HG03025 (cell line): ENCODE results near the gene NHSL1.
"Not testable (repeated sequence)": the region's sequence is repeated elsewhere in the genome, so short reads cannot be mapped to it uniquely, and the experiment has no call there.

Experiments
- ATAC-seq: cut with Tn5 transposase; IDR thresholded peaks from one replicate; pipeline ENCODE4 v1.9.1; 2021; ENCODE audit warnings: mild to moderate bottlenecking, moderate library complexity; ENCODE audit not compliant: unreplicated experiment, low FRiP score

NHSL1 gene

DNA sequence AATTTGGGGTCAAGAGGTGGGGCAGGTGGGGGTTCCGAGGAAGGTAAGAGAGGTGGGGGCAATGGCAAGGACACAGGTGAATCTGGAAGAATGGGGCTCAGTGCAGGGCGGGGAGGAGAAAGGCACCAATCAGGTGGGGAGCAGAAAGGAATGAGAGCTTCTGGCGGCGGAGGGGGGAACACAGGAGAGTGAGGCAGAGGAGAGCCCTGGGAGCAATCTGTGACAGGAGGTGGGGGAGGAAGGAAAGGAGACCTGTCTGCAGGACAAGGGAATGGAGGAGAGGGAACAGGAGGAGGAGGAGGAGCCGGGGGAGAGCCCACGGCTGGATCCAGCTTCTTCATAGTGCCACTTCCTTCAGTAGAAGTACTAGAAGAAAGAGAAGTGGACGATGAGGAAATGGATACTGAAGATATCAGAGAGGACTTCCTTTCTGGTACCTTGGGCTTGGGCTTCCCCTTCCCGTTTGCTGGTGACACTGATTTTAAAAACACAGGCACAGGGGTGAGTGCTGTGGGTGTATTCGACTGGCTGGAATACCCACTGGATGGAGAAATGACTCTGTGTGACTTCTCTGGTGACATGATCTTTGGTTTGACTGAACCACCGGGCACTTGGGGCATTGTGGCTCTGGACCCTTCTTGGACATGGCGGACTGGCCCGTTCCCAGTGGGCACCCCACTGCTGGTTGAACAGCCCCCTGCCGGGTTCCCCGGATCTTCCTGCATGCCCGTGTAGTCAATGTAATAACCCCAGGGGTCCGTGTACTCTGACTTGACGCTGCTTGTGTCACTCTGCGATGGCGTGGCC is 67.8 kb downstream of the NHSL1 start:
- no peak for ATAC-seq

DNA sequence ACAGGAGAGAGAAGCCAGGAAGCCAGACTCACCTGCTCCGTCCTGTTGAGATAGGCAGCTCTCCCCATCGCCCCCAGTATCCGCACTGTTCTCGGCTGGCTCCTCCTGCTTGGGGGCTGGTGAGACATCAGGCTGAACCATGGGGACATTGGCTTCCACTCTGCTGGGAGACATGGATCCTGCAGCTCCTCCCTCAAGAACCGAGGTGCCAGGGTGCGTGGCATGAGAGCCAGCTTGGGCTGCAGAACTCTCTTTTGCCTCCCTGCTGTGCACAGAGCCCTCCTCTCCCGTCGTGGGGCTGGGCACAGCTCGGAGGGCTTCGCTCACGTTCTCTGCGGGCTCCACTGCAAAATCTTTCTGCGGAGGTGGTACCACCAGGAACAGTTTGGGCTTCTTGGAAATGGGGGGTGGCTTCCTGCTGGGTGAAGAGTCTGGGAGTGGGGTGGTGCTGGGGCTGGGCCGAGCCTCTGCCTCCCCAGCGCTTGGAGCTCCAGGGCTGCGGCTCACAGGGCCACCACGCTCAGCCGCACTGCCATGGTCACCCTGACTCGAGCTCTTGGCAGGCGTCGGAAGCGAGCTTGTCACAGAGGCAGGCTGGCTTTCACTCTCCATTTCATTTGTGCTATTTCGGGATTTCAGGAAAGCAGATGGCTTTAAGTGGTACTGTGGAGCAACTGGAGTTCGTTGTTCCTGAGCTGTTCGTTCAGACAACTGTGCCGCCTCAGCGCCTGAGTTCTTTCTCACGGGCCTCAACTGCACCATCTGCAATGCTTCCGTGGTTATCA is 68.7 kb downstream of the NHSL1 start:
- no peak for ATAC-seq

GRCh38 chr6:138429761-138430160 is 69.5 kb downstream of the NHSL1 start:
- ATAC-seq: no peak

- no peak for ATAC-seq
These were observed 70.2 kb downstream of the NHSL1 start for GRCh38 chr6:138428944-138429598.

DNA sequence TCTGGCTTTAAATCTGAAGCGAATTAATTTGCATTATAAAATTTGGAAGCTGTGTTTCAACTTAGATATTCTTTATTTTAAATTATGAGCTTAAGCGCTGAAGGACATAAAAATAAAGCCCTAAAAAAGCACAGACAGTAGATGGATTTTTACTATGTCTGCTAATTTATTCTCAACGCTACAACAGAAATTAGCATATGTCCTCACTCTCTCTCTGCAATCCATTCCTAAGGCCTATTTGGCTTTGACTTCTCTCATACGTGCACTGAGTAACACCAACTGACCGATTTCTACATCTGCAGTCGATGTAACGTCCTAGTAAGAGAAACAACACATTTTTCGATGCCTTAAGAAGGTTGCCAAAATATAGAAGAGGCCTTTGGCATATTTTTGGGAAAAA is 71.6 kb downstream of the NHSL1 start:
- ATAC-seq: no peak

DNA sequence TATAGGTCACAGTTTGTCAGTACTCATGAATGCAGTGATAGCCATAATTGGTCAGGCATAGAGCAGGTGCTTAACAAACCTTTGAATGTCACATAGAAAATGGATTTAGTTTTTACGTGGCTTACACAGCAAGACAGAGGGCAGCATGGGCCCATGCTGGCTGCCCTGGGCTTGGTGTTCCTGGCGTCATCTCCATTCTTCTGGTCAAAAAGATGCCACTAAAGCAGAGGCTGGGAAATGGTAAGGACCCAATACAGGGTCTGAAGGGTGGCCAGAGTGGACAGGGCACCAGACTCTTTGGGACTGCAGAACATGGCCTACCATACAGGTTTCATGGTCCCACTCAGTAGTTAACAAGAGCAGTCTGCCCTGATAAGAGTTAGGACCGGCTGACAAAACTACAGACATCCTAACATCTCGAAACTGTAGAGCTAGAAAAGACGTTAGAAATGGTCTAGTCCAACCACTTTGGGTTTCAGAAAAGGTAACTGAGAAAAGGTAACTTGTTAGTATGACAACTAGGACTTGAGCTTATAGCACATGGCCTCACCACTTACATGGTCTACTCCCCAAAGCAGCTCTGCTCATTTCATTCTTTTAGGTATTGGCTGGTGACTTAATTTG is 72.7 kb downstream of the NHSL1 start:
- no peak for ATAC-seq

DNA sequence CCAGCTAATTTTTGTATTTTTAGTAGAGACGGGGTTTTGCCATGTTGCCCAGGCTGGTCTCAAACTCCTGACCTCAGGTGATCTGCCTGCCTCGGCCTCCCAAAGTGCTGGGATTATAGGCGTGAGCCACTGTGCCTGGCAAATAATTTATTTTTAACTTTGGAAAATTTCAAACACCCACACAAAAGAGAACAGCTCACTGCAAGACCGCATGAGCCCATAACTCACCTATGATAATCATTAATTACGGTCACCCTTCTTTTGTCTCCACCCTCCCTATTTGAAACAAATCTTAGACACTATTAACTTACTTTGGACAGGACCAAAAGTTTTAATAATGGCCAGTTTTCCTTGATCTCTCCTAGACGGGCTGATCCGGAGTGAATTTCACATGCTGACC is 74.0 kb downstream of the NHSL1 start:
- ATAC-seq: not testable (repeated sequence)

DNA sequence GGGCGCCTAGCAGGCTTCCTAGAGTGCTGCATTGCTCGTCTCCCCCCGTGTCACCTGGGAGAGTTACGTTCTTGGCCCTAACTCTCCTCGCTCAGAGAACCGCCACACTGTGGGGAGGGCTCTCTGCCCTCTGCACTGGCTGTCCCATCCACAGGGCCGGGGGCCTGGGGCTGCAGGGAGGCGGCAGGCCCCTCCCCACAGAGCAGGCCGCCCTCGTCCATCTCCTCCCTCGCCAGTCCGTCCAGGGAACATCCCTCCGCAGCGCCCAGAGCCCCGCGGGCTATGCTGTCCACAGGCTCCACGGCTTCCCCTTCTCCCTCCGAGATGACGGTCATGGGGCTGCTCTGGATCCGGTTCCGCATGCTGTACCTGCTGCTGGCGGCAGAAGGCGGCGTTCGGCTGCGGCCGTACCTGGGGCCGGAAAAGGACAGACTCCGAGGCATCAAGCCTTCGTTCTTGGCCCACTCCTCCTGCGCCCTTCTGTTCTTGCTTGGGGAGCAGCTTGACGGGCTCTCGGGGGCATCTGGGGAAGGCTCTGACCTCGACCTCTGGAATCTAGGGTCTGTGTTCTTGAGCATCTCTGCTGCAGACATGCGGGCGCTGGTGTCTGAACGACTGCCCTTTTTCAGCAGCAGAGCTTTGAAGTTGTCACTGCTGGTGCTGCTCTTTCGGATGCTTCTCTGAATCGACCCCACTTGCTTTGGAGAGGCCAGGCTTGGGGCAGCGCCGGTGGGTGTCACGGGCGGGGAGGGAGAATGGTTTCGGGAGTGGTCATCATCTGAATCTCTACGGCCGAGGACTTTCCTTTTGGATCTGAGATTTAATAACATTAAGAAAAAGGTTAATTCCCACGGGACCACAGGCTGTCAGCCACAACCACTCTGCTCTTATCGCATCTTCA is 75.0 kb downstream of the NHSL1 start:
- ATAC-seq: no peak

GRCh38 chr6:138422861-138423260 is 76.4 kb downstream of the NHSL1 start:
- no peak for ATAC-seq

DNA sequence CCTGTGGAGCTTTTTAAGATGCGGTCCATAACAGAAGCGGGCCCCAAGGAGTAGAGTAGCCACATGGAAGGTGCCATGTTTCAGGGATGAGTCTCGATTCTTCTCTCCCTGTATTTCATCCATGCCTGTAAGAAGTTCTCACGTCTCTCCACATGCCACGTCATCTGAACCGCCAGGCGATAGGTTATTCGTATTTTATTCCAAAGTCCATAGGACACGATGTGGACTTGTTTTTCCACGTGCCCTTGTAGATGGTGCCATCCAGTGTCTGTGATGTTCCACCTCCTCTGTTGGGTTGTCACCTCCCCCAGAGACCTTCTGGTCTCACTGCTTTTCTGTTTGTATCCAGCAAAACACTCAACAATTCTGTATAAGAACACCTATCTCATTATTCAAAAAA is 77.7 kb downstream of the NHSL1 start:
- no peak for ATAC-seq

- ATAC-seq: no peak
These were observed 78.2 kb downstream of the NHSL1 start for GRCh38 chr6:138421089-138421488.

DNA sequence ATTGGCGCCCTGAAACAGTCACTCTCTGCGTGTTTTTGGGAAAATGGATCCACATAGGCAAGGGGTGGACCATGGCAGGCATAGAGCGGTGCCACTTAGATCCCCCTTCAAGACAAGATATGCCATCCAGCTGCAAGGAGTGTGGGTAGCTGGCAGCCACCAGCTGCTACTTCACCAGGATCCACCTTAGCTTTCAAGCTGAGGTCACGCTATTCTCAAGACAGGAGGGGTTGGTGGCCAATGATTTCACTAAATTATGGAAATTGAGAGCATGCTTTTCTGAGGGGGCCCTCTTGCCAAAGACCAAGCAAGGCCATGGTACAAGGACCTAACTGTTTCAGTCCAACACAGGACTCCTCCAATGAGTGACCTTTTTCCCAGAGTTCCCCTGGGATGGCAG is 78.9 kb downstream of the NHSL1 start:
- no peak for ATAC-seq

DNA sequence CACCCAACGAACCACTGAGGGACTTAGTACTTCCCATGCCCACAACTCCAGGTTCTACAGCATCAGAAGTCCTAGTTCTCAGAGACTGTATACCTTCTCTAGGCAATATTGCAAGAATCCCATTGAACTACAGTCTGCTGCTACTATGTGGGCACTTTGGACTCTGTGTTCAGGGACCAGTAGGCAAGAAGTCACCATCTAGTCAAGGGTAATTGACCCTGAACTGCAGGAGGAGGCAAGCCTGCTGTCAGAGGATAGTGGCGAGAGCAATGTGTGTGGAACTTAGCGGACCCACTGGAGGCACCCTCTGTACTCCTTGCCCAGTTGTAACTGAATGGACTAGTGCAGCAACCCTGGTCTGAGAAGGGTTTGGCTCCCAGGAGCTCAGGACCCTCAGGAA is 79.5 kb downstream of the NHSL1 start:
- no peak for ATAC-seq

GRCh38 chr6:138418118-138418742 is 81.1 kb downstream of the NHSL1 start:
- ATAC-seq: no peak

DNA sequence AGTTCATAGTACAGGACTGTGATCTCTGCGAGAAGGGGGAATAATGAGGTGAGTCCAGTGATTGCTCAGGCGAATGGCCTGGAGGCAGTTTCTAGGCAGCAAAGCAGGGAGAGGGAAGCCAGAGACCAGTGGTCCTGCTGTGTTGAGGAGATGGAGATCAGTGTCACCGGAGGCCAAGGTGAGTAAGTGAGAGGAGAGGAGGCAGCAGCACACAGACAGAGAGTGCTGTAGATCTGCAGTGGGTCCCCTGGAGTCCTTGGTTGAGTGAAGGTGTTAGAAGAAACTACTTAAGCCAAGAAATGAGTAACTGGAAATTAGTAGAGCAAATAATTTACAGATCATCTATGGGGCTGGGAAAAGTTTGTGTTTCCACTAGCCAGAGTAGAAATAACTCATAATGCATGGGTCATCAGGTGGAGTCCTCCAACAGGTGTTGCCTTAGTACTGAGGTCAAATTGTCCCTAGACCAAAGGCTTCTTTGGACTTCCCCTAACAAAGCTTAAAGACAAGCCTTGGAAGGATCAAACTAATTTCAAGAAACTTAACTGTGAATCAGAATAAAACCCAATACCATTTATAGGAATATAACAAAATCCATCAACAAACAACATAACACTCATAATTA is 81.7 kb downstream of the NHSL1 start:
- ATAC-seq: no peak

DNA sequence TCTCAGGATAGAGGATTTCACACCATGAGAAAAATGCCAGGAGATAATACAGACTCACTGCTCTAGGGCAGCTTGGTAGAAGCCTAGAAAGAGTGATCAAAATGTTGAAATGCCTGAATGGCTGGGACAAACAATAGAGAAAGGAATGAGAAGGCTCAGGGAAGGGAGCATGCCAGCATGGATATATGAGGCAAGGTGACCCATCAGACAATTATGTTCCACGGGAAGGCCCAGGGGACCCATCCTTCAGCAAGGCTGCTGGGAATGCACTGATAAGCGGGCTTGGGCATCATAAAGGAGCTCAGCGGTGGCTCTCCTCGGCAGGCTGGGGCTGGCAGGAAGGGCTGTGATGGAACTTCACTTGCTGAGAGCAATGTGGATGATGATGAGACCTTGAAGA is 83.1 kb downstream of the NHSL1 start:
- ATAC-seq: no peak

GRCh38 chr6:138415125-138415524 is 84.2 kb downstream of the NHSL1 start:
- ATAC-seq: no peak

GRCh38 chr6:138410972-138411880 is 88.1 kb downstream of the NHSL1 start:
- no peak for ATAC-seq
